Measurements from ENCODE around the gene LRRC49. TPM values are rescaled to one million over a fixed set of nuclear protein-coding genes. Genes with fewer than 3 reads are reported as not detected.

The LRRC49 gene
- total RNA-seq, 2 experiments from 2014 or later: not detected

DNA sequence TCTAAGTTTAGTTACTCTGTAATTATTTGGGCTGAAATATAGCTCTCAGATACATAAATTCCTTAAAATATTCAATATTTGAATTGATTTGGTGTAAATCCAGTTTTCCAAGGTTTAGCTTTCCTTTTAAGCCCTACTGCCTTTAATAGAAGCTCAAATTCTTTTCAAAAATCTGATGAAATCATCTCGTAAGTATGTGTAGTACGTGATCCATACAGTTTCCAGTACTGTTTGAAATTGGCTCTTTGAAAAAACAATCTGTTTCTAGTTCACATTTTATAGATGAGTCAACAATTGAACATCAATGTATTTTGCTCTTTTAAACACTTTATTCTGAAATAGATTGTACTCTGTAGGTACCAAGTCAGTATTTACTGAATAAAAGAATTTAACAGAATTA is 84.2 kb downstream of the LRRC49 start:
- ChIA-PET CTCF (ENCODE audit: unreplicated experiment) (no interaction called here), POLR2A (no interaction called here)
- Histone ChIP-seq H3K4me3 (ENCODE audit: low read depth, low read length, poor library complexity, severe bottlenecking) (no peak overlapping the region), H3K4me2 (ENCODE audit: low read length) (no peak overlapping the region), H3K4me1 (ENCODE audit: insufficient read depth, low read length, poor library complexity, severe bottlenecking) (no peaks in the 10 kb centered on the region), H3K9me2 (ENCODE audit: insufficient read depth, low read length) (no peaks in the 10 kb centered on the region), H3K9me3 (ENCODE audit: low read length) (no peaks in the 10 kb centered on the region), H2AFZ (ENCODE audit: low read length) (no peak overlapping the region), H4K20me1 (ENCODE audit: insufficient read depth, low read length) (no peaks in the 10 kb centered on the region), H3K27ac (ENCODE audit: low read depth, low read length, poor library complexity, severe bottlenecking) (no peak overlapping the region), H3K36me3 (ENCODE audit: insufficient read depth, low read length) (no peaks in the 10 kb centered on the region), H3K79me2 (ENCODE audit: insufficient read depth, low read depth, low read length) (no peaks in the 10 kb centered on the region)
- DNase-seq (ENCODE audit: low spot score): no peak
- intact Hi-C loops (cut with micrococcal nuclease; ENCODE audit: unreplicated experiment): loop anchor here (10.0 kb wide), 1 partner anchor 468 kb away; no protein-coding TSS in a partner anchor
- no peak for TF ChIP-seq EZH2phosphoT487 (IDR thresholded peaks at IDR 0.05; ENCODE audit: borderline replicate concordance, low read depth, low read length)
- TF ChIP-seq, protein P1, sequence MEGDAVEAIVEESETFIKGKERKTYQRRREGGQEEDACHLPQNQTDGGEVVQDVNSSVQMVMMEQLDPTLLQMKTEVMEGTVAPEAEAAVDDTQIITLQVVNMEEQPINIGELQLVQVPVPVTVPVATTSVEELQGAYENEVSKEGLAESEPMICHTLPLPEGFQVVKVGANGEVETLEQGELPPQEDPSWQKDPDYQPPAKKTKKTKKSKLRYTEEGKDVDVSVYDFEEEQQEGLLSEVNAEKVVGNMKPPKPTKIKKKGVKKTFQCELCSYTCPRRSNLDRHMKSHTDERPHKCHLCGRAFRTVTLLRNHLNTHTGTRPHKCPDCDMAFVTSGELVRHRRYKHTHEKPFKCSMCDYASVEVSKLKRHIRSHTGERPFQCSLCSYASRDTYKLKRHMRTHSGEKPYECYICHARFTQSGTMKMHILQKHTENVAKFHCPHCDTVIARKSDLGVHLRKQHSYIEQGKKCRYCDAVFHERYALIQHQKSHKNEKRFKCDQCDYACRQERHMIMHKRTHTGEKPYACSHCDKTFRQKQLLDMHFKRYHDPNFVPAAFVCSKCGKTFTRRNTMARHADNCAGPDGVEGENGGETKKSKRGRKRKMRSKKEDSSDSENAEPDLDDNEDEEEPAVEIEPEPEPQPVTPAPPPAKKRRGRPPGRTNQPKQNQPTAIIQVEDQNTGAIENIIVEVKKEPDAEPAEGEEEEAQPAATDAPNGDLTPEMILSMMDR (conservative IDR thresholded peaks at IDR 0.05; ENCODE audit: low read length): no peak
- no TSS peak for BruUV-seq (replicated peaks)

DNA sequence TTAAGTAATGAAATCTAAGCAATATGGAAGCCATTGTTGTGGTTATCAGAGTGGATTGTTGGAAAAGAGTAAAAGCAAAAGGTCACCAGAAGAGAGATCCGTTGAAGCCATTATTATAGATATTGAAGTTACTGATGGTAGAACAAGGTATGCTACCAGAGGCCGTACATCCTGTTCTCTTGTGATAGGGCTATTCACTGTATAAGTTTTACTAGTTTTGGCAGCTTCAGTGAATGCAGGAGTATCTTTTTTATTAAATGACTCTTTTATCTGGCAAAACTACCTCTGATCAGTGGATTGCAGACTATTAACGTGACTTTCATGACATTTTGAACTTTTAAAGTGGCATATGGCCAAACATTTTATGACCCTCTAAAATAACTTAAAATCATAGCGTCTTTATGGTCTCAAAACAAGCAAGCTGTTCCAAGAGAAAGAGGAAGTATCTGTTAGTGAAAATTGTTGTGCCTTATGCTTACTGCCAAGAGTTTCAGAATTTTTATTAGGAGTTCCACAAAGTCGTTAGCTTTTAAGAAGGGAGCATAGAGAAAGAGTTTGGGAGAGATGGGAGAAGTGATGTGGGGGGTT is 102.9 kb downstream of the LRRC49 start:
- intact Hi-C loops (cut with micrococcal nuclease; ENCODE audit: unreplicated experiment): no loop called here

DNA sequence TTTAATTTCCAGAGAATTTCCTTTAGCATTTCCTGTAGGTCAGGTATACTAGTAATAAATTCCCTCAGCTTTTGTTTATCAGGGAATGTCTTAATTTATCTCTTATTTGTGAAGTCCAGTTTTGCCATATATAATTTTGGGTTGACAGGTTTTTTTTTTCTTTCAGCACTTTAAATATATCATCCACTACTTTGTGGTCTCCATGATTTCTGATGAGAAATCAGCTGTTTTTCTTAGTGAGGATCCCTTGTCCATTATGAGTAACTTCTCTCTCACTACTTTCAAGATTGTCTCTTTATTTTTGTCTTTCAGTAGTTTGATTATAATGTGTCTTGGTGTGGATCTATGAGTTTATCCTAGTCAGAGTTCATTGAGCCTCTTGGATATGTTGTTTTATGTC is 105.7 kb downstream of the LRRC49 start:
- Histone ChIP-seq H3K36me3 (ENCODE audit: insufficient read depth, low read length) (no peaks in the 10 kb centered on the region), H2AFZ (ENCODE audit: low read length) (no peak overlapping the region), H3K9me2 (ENCODE audit: insufficient read depth, low read length) (no peaks in the 10 kb centered on the region), H3K79me2 (ENCODE audit: insufficient read depth, low read depth, low read length) (no peaks in the 10 kb centered on the region), H3K4me2 (ENCODE audit: low read length) (no peak overlapping the region), H4K20me1 (ENCODE audit: insufficient read depth, low read length) (no peaks in the 10 kb centered on the region), H3K4me1 (ENCODE audit: insufficient read depth, low read length, poor library complexity, severe bottlenecking) (no peaks in the 10 kb centered on the region), H3K27ac (ENCODE audit: low read depth, low read length, poor library complexity, severe bottlenecking) (no peak overlapping the region), H3K4me3 (ENCODE audit: low read depth, low read length, poor library complexity, severe bottlenecking) (no peak overlapping the region), H3K9me3 (ENCODE audit: low read length) (no peaks in the 10 kb centered on the region)
- no TSS peak for BruUV-seq (replicated peaks)
- no peak for DNase-seq (ENCODE audit: low spot score)
- CTCF ChIA-PET (ENCODE audit: unreplicated experiment): no interaction called here
- TF ChIP-seq, protein P1 (conservative IDR thresholded peaks at IDR 0.05; ENCODE audit: low read length): no peak
- no peak for TF ChIP-seq EZH2phosphoT487 (IDR thresholded peaks at IDR 0.05; ENCODE audit: borderline replicate concordance, low read depth, low read length)
- POLR2A ChIA-PET: interaction anchor here (0.7 kb wide), 2 partner anchors 46 to 1729 kb away, joined by 3 to 4 read pairs; no protein-coding TSS in a partner anchor
- intact Hi-C loops (cut with micrococcal nuclease; ENCODE audit: unreplicated experiment): no loop called here

More for the DNA sequence above, 102.9 kb downstream of the LRRC49 start:
- H3K4me2 ChIP-seq (ENCODE audit: low read length): no peak overlapping the region
- H3K79me2 ChIP-seq (ENCODE audit: insufficient read depth, low read depth, low read length): no peaks in the 10 kb centered on the region
- H3K4me3 ChIP-seq (ENCODE audit: low read depth, low read length, poor library complexity, severe bottlenecking): no peak overlapping the region
- CTCF ChIA-PET (ENCODE audit: unreplicated experiment): no interaction called here
- H3K9me2 ChIP-seq (ENCODE audit: insufficient read depth, low read length): no peaks in the 10 kb centered on the region
- H3K27ac ChIP-seq (ENCODE audit: low read depth, low read length, poor library complexity, severe bottlenecking): no peak overlapping the region
- DNase-seq (ENCODE audit: low spot score): no peak
- no peak overlapping the region for H2AFZ ChIP-seq (ENCODE audit: low read length)
- H3K4me1 ChIP-seq (ENCODE audit: insufficient read depth, low read length, poor library complexity, severe bottlenecking): no peaks in the 10 kb centered on the region
- no peaks in the 10 kb centered on the region for H3K9me3 ChIP-seq (ENCODE audit: low read length)
- BruUV-seq (replicated peaks): no TSS peak
- H4K20me1 ChIP-seq (ENCODE audit: insufficient read depth, low read length): no peaks in the 10 kb centered on the region
- POLR2A ChIA-PET: no interaction called here
- no peak for TF ChIP-seq EZH2phosphoT487 (IDR thresholded peaks at IDR 0.05; ENCODE audit: borderline replicate concordance, low read depth, low read length)
- TF ChIP-seq, protein P1 (conservative IDR thresholded peaks at IDR 0.05; ENCODE audit: low read length): no peak
- no peaks in the 10 kb centered on the region for H3K36me3 ChIP-seq (ENCODE audit: insufficient read depth, low read length)
